CD4-positive, alpha-beta memory T cell (primary cell): ENCODE measurements around the gene PRKAB1. TPM values are rescaled to one million over a fixed set of nuclear protein-coding genes. Genes with fewer than 3 reads are reported as not detected.

Experiments
- CTCF ChIA-PET: fragments of 350-600 bp; sonication (Branson Sonifier 250); formaldehyde crosslinking; loops from one replicate; lab custom pipeline; 2021; ENCODE audit warnings: inconsistent platforms; ENCODE audit not compliant: partially characterized antibody; lab: Charles Lee
- POLR2A ChIA-PET: fragments of 350-600 bp; sonication (Branson Sonifier 250); formaldehyde crosslinking; loops from one replicate; lab custom pipeline; 2021; ENCODE audit not compliant: partially characterized antibody; lab: Charles Lee
- DNase-seq, 5 donors: peaks; one replicate each; pipeline versions ENCODE4 v3.0.0 to v3.0.0-alpha.2; 2020 to 2022; ENCODE audit warnings: mixed read lengths in 1 of 5
- H3K27ac ChIP-seq: one replicate; pipeline ENCODE4 v1.7.0; 2013; ENCODE audit warnings: low read depth, low read length
- H3K27me3 ChIP-seq: 2 replicates; pipeline ENCODE4 v1.7.0; 2013; ENCODE audit warnings: mild to moderate bottlenecking, low read length, moderate library complexity; ENCODE audit not compliant: insufficient read depth
- H3K36me3 ChIP-seq: 2 replicates; pipeline ENCODE4 v1.7.0; 2013; ENCODE audit warnings: mild to moderate bottlenecking, low read length, moderate library complexity; ENCODE audit not compliant: insufficient read depth
- H3K4me1 ChIP-seq: 2 replicates; pipeline ENCODE4 v1.7.0; 2013; ENCODE audit warnings: mild to moderate bottlenecking, low read length, moderate library complexity; ENCODE audit not compliant: insufficient read depth
- H3K4me3 ChIP-seq, 2 donors: one replicate each; pipeline ENCODE4 v1.7.0; 2013; ENCODE audit warnings: low read length in 2 of 2, mild to moderate bottlenecking in 1 of 2
- H3K9me3 ChIP-seq, 2 donors: one replicate each; pipeline ENCODE4 v1.7.0; 2013; ENCODE audit warnings: low read length in 2 of 2, control low read depth in 1 of 2; ENCODE audit not compliant: control insufficient read depth in 1 of 2
- H3K27ac Mint-ChIP-seq, 7 donors: one replicate each; pipeline ENCODE4 v1.8.0; 2020 to 2021; ENCODE audit warnings: mixed read lengths in 7 of 7, mild to moderate bottlenecking in 6 of 7, inconsistent platforms in 3 of 7, moderate library complexity in 3 of 7
- H3K27me3 Mint-ChIP-seq, 2 donors: one replicate each; pipeline ENCODE4 v1.8.0; 2020 to 2021; ENCODE audit warnings: mixed read lengths in 2 of 2
- H3K36me3 Mint-ChIP-seq, 2 donors: one replicate each; pipeline ENCODE4 v1.8.0; 2020 to 2021; ENCODE audit warnings: mixed read lengths in 2 of 2, inconsistent platforms in 1 of 2, mild to moderate bottlenecking in 1 of 2
- H3K4me1 Mint-ChIP-seq, 4 donors: one replicate each; pipeline ENCODE4 v1.8.0; 2020 to 2021; ENCODE audit warnings: mixed read lengths in 4 of 4, mild to moderate bottlenecking in 1 of 4
- H3K4me3 Mint-ChIP-seq, 8 donors: one replicate each; pipeline ENCODE4 v1.8.0; 2020 to 2021; ENCODE audit warnings: mixed read lengths in 8 of 8, mild to moderate bottlenecking in 7 of 8, moderate library complexity in 6 of 8, inconsistent platforms in 3 of 8
- H3K9me3 Mint-ChIP-seq, 8 donors: one replicate each; pipeline ENCODE4 v1.8.0; 2020 to 2021; ENCODE audit warnings: mixed read lengths in 8 of 8, mild to moderate bottlenecking in 5 of 8, inconsistent platforms in 3 of 8, moderate library complexity in 1 of 8
- intact Hi-C: fragments of 100-400 bp; cut with micrococcal nuclease; formaldehyde crosslinking; loops from one replicate; pipeline ENCODE4 v1.15.1; 2023
- polyA plus RNA-seq, 2 donors: library from polyadenylated mRNA; unstranded; fragments of 300-500 nt; fragmentation: Illumina TruSeq; gene quantifications; one replicate each; pipeline ENCODE4 v1.2.3, GENCODE V29; 2021
- total RNA-seq, 2 experiments: library from RNA; stranded (reverse); gene quantifications; one replicate each; pipeline ENCODE4 v1.2.3, GENCODE V29; 2021

PRKAB1 gene
- total and polyA plus RNA-seq, 4 experiments from 2014 or later: 41.7 to 59.3 (median 45.5) TPM

DNA sequence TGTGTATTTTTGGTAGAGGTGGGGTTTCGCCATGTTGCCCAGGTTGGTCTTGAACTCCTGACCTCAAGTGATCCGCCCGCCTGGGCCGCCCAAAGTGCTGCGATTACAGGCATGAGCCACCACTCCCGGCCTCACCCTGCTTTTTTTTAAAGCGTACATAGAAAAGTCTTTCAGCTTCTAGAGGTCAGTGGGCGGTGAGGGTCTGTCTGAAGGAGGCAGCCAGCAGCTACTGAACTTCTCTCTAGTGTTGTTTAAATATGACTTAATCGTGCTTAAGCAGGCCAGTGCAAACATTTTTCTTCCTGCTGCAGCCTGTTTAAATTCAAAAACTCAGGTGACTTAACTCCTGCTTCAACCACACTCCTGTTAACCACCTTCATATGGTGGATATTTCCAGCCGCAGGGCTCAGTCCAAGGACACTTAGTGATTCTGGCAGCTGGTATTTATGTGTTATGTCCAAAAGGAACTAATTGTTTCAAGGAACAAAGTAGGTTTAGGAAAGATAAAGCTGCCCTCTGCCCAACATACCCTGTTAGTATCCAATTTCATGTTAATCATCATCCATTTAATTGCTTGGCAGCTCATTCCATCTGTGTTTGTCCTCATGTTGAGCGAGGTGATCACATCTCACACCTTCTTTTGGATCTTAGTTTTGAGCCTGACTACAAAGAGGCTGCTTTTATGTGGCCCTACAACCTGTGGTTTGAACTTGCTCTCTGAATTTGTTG is 2.0 kb downstream of the PRKAB1 start:
- Histone ChIP-seq H3K27ac (no peak overlapping the region), H3K27me3 (no peaks in the 10 kb centered on the region), H3K4me3 (no peak overlapping the region), H3K9me3 (no peaks in the 10 kb centered on the region), H3K36me3 (peaks cover 35% of the 10 kb centered on the region), H3K4me1 (peaks cover 65% of the 10 kb centered on the region)
- ChIA-PET CTCF (interaction anchor here (1.1 to 1.2 kb wide), 2 partner anchors 11 to 12 kb away, joined by 3 to 5 read pairs; no protein-coding TSS in a partner anchor), POLR2A (interaction anchor here (1.2 kb wide), 1 partner anchor 319 kb away, joined by 3 read pairs; the partner anchor contains the start of gene BICDL1)
- Mint-ChIP-seq H3K4me1 (peaks cover 42 to 84% (median 59%) of the 10 kb centered on the region in 4 donors), H3K9me3 (peaks cover 0 to 2% (median 0%) of the 10 kb centered on the region in 8 donors), H3K4me3 (peak overlapping the region; percentile 19 to 80 (median 66)), H3K27ac (peak overlapping the region; percentile 57 to 88 (median 70)), H3K27me3 (no peaks in the 10 kb centered on the region), H3K36me3 (peaks cover 34 to 53% of the 10 kb centered on the region in 2 donors)
- intact Hi-C loops: loop anchor here (5.0 to 10.0 kb wide), 4 partner anchors 417 to 1265 kb away; partner anchors contain the start of gene MLEC
- no peak for DNase-seq

DNA sequence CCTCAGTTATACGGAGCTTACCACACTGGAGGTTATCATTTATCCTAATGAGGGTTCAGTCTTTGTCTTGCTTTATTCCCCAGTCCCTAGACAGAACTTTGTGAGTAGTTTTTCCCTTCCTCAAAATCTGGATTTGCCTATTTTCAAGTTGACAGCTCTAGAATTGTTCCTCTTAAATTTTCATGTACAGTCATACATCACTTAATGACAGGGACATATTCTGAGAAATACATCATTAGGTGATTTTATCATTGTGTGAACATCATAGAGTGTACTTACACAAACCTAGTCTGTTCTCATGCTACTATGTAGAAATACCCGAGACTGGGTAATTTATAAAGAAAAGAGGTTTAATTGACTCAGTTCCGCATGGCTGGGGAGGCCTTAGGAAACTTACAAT is 3.1 kb downstream of the PRKAB1 start:
- H3K36me3 Mint-ChIP-seq: peaks cover 45 to 64% of the 10 kb centered on the region in 2 donors
- no peak overlapping the region for H3K27ac ChIP-seq
- peak overlapping the region in 5 of 7 donors; percentile 16 to 86 (median 59) for H3K27ac Mint-ChIP-seq
- no peak for DNase-seq
- H3K36me3 ChIP-seq: peaks cover 47% of the 10 kb centered on the region
- peak overlapping the region in 1 of 2 donors; percentile 7 for H3K4me3 ChIP-seq
- POLR2A ChIA-PET: interaction anchor here (0.5 kb wide), 1 partner anchor 530 kb away, joined by 3 read pairs; no protein-coding TSS in a partner anchor
- intact Hi-C loops: no loop called here
- H3K4me1 ChIP-seq: peaks cover 61% of the 10 kb centered on the region
- H3K4me3 Mint-ChIP-seq: peak overlapping the region in 2 of 8 donors; percentile 18 to 51
- H3K27me3 ChIP-seq: no peaks in the 10 kb centered on the region
- H3K9me3 ChIP-seq: no peaks in the 10 kb centered on the region
- H3K9me3 Mint-ChIP-seq: peaks cover 0 to 2% (median 0%) of the 10 kb centered on the region in 8 donors
- H3K27me3 Mint-ChIP-seq: no peaks in the 10 kb centered on the region
- H3K4me1 Mint-ChIP-seq: peaks cover 42 to 77% (median 56%) of the 10 kb centered on the region in 4 donors
- CTCF ChIA-PET: interaction anchor here (1.2 kb wide), 1 partner anchor 12 kb away, joined by 3 read pairs; no protein-coding TSS in a partner anchor

DNA sequence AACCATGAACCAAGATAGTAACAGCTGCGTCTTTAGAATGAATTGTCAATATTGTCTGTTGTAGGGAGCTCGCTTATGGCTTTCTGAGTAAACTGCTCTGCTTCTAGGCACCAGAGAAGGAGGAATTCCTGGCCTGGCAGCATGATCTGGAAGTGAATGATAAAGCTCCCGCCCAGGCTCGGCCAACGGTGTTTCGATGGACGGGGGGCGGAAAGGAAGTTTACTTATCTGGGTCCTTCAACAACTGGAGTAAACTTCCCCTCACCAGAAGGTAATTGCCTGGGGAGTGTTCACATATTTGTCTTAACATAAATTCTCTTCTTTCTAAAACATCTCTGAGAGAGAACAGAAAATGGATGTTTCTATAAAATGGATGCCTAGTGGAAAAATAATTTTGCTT is 4.3 kb downstream of the PRKAB1 start:
- DNase-seq: no peak
- Mint-ChIP-seq H3K9me3 (peaks cover 0 to 2% (median 0%) of the 10 kb centered on the region in 8 donors), H3K27ac (peak overlapping the region in 6 of 7 donors; percentile 19 to 88 (median 68)), H3K4me1 (peaks cover 32 to 65% (median 45%) of the 10 kb centered on the region in 4 donors), H3K27me3 (no peaks in the 10 kb centered on the region), H3K36me3 (peaks cover 56 to 76% of the 10 kb centered on the region in 2 donors), H3K4me3 (peak overlapping the region in 1 of 8 donors; percentile 16)
- H3K4me1 ChIP-seq: peaks cover 49% of the 10 kb centered on the region
- H3K27ac ChIP-seq: no peak overlapping the region
- no peak overlapping the region for H3K4me3 ChIP-seq
- no peaks in the 10 kb centered on the region for H3K27me3 ChIP-seq
- intact Hi-C loops: no loop called here
- peaks cover 58% of the 10 kb centered on the region for H3K36me3 ChIP-seq
- CTCF ChIA-PET: no interaction called here
- no peaks in the 10 kb centered on the region for H3K9me3 ChIP-seq
- POLR2A ChIA-PET: no interaction called here

DNA sequence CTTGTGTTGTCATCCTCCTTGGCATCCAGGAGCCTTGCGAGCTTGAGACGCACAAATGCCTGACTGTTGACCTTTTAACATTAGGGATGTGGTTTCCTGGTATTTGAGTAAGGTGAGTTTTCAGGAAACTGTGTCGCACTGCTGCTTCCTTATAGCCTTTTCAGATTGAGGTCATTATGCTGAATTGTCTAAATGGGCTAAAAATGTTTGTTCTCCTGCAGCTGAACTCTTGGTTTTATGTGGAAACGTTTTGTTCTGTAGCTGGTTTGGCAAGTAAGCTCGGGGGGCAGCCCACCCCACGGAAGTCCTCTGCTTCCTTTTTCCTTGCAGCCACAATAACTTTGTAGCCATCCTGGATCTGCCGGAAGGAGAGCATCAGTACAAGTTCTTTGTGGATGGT is 5.7 kb downstream of the PRKAB1 start:
- H3K27me3 Mint-ChIP-seq: no peaks in the 10 kb centered on the region
- no peak overlapping the region for H3K27ac ChIP-seq
- H3K9me3 ChIP-seq: no peaks in the 10 kb centered on the region
- no peaks in the 10 kb centered on the region for H3K27me3 ChIP-seq
- ChIA-PET CTCF (no interaction called here), POLR2A (no interaction called here)
- H3K9me3 Mint-ChIP-seq: no peaks in the 10 kb centered on the region
- H3K36me3 Mint-ChIP-seq: peaks cover 64 to 86% of the 10 kb centered on the region in 2 donors
- H3K27ac Mint-ChIP-seq: peak overlapping the region in 6 of 7 donors; percentile 55 to 89 (median 76)
- peaks cover 26 to 51% (median 38%) of the 10 kb centered on the region in 4 donors for H3K4me1 Mint-ChIP-seq
- intact Hi-C loops: no loop called here
- DNase-seq: no peak
- no peak overlapping the region for H3K4me3 ChIP-seq
- peaks cover 43% of the 10 kb centered on the region for H3K4me1 ChIP-seq
- H3K4me3 Mint-ChIP-seq: peak overlapping the region in 3 of 8 donors; percentile 32 to 45 (median 40)
- peaks cover 69% of the 10 kb centered on the region for H3K36me3 ChIP-seq

DNA sequence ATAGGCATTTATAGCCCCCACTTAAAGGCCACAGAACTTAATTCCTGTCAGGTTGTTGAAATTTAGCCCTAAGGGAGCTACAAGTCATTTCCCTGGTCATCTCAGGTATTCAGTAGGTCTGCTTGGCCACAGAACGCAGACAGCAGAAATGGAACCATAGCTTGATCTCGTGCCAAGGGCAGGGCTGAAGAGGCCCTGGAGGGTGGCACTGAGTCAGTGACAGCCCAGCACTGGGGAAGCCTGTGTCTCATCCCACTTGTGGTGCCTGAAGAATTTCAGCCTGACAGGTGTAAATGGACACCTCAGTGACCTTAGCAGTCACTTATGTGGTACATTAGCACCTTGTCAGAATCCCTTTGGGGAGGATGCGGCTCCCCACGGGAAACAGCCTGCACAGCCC is 6.6 kb downstream of the PRKAB1 start:
- Mint-ChIP-seq H3K9me3 (no peaks in the 10 kb centered on the region), H3K4me1 (peaks cover 25 to 48% (median 36%) of the 10 kb centered on the region in 4 donors), H3K4me3 (no peak overlapping the region), H3K36me3 (peaks cover 69 to 94% of the 10 kb centered on the region in 2 donors), H3K27ac (peak overlapping the region in 1 of 7 donors; percentile 31), H3K27me3 (no peaks in the 10 kb centered on the region)
- no peak for DNase-seq
- Histone ChIP-seq H3K36me3 (peaks cover 78% of the 10 kb centered on the region), H3K27me3 (no peaks in the 10 kb centered on the region), H3K27ac (no peak overlapping the region), H3K4me1 (peaks cover 39% of the 10 kb centered on the region), H3K9me3 (no peaks in the 10 kb centered on the region), H3K4me3 (no peak overlapping the region)
- intact Hi-C loops: no loop called here
- CTCF ChIA-PET: no interaction called here
- POLR2A ChIA-PET: no interaction called here

DNA sequence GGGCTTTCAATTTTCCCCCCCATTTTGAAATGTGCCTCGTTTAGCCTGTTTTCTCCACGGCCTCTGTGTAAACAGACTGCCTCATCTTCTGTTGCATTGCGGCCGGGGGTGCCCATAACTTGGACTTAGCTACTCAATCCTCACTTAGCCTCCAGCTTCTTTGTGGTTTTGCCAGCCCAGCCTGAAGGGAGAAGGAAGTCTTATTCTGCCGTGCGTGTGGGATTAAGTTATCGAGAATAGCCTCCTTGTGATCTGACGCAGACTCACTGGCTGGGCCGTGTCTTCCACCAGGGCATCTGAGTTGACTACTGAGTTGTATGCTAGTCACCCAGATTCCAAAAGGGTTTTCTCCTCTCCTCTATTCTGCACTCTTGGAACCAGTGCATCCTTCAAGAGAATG is 8.1 kb downstream of the PRKAB1 start:
- Mint-ChIP-seq H3K27me3 (no peaks in the 10 kb centered on the region), H3K4me3 (no peak overlapping the region), H3K36me3 (peaks cover 72 to 94% of the 10 kb centered on the region in 2 donors), H3K9me3 (no peaks in the 10 kb centered on the region), H3K27ac (peak overlapping the region in 2 of 7 donors; percentile 22 to 53), H3K4me1 (peaks cover 15 to 34% (median 23%) of the 10 kb centered on the region in 4 donors)
- Histone ChIP-seq H3K4me1 (peaks cover 25% of the 10 kb centered on the region), H3K36me3 (peaks cover 93% of the 10 kb centered on the region), H3K27ac (no peak overlapping the region), H3K27me3 (no peaks in the 10 kb centered on the region), H3K4me3 (no peak overlapping the region), H3K9me3 (no peaks in the 10 kb centered on the region)
- DNase-seq: no peak
- ChIA-PET CTCF (interaction anchor here (2.5 kb wide), 1 partner anchor 8 kb away, joined by 9 read pairs; the partner anchor contains the start of gene PRKAB1), POLR2A (interaction anchor here (0.9 kb wide), 1 partner anchor 8 kb away, joined by 3 read pairs; the partner anchor contains the start of gene PRKAB1)
- intact Hi-C loops: no loop called here

DNA sequence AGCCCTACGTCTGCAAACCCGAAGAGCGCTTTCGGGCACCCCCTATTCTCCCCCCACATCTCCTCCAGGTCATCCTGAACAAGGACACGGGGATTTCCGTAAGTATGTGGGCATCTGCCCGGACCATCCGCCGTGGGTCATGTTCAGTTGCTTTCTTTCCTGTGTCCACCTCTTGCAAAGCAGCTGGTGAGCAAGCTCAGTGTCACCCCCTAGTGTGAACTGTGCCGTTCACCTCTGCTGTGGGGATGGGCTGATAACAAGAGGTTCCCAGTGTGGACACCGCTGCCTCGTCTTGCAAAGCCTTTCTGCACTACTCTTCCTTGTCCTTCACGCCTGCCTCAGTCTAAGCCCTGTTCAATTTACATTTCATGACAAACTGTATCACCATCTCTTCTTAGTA is 8.6 kb downstream of the PRKAB1 start:
- H3K4me1 Mint-ChIP-seq: peaks cover 10 to 28% (median 21%) of the 10 kb centered on the region in 4 donors
- H3K36me3 Mint-ChIP-seq: peaks cover 68 to 90% of the 10 kb centered on the region in 2 donors
- H3K9me3 ChIP-seq: no peaks in the 10 kb centered on the region
- H3K4me3 Mint-ChIP-seq: no peak overlapping the region
- POLR2A ChIA-PET: interaction anchor here (2.0 kb wide), 1 partner anchor 8 kb away, joined by 8 read pairs; the partner anchor contains the start of gene PRKAB1
- H3K4me3 ChIP-seq: no peak overlapping the region
- H3K27me3 Mint-ChIP-seq: no peaks in the 10 kb centered on the region
- H3K27ac Mint-ChIP-seq: peak overlapping the region in 1 of 7 donors; percentile 43
- CTCF ChIA-PET: interaction anchor here (2.5 kb wide), 1 partner anchor 8 kb away, joined by 9 read pairs; the partner anchor contains the start of gene PRKAB1
- peaks cover 21% of the 10 kb centered on the region for H3K4me1 ChIP-seq
- intact Hi-C loops: no loop called here
- no peak overlapping the region for H3K27ac ChIP-seq
- H3K27me3 ChIP-seq: no peaks in the 10 kb centered on the region
- H3K9me3 Mint-ChIP-seq: no peaks in the 10 kb centered on the region
- no peak for DNase-seq
- peaks cover 96% of the 10 kb centered on the region for H3K36me3 ChIP-seq
